Upper lobe of right lung (tissue), 1 donor: Measurements from ENCODE around the gene ZNF778. TPM values are rescaled to one million over a fixed set of nuclear protein-coding genes. Genes with fewer than 3 reads are reported as not detected.
A peak's percentile ranks its signal among the peaks of the same experiment; 100 is the strongest.
"Not testable (repeated sequence)": the region's sequence is repeated elsewhere in the genome, so short reads cannot be mapped to it uniquely, and the experiment has no call there.

ENCODE experiments used
- ATAC-seq: fragments of 200-7000 bp; cut with Tn5 transposase; one replicate; pipeline ENCODE4 v1.9.1; 2020; ENCODE audit warnings: mild to moderate bottlenecking, moderate library complexity
- DNase-seq: peaks from one replicate; pipeline ENCODE4 v3.0.0-alpha.2; 2020
- H3K27ac ChIP-seq: fragments of 200-600 bp; one replicate; pipeline ENCODE4 v1.8.0; 2022
- H3K27me3 ChIP-seq: fragments of 200-600 bp; one replicate; pipeline ENCODE4 v1.8.0; 2022; ENCODE audit warnings: mild to moderate bottlenecking
- H3K36me3 ChIP-seq: fragments of 200-600 bp; one replicate; pipeline ENCODE4 v1.8.0; 2022
- H3K4me1 ChIP-seq: fragments of 200-600 bp; one replicate; pipeline ENCODE4 v1.8.0; 2022
- H3K4me3 ChIP-seq: fragments of 200-600 bp; one replicate; pipeline ENCODE4 v1.8.0; 2022; ENCODE audit warnings: mild to moderate bottlenecking
- H3K9me3 ChIP-seq: fragments of 200-600 bp; one replicate; pipeline ENCODE4 v1.8.0; 2022
- intact Hi-C: fragments of 100-400 bp; cut with DNase I; formaldehyde crosslinking; loops from one replicate; pipeline ENCODE4 v1.11.0; 2022
- total RNA-seq: library from RNA; stranded (reverse); fragmentation: NEBNext Ultra II Directional; extraction: Animal tissue kit (Norgen Biotek cat#: 25700); gene quantifications from one replicate; pipeline ENCODE4 v1.2.1, GENCODE V29; 2021
- TF ChIP-seq, protein P1 (sequence below): fragments of 200-600 bp; IDR thresholded peaks from one replicate; pipeline ENCODE4 v1.8.0; 2022; ENCODE audit warnings: antibody characterized with exemption
- donor health status: DM: no; HTN: yes; CAD: no; lungs with severe emphysema.

Gene ZNF778
- total RNA-seq, 1 donor from 2014 or later = 10.3 TPM

- peaks cover 10% of the 10 kb centered on the region for H3K36me3 ChIP-seq
- H3K4me1 ChIP-seq = peaks cover 12% of the 10 kb centered on the region
- peak overlapping the region; percentile 31 for H3K27ac ChIP-seq
- ATAC-seq (peak; percentile 22), DNase-seq (no peak)
- TF ChIP-seq, protein P1, sequence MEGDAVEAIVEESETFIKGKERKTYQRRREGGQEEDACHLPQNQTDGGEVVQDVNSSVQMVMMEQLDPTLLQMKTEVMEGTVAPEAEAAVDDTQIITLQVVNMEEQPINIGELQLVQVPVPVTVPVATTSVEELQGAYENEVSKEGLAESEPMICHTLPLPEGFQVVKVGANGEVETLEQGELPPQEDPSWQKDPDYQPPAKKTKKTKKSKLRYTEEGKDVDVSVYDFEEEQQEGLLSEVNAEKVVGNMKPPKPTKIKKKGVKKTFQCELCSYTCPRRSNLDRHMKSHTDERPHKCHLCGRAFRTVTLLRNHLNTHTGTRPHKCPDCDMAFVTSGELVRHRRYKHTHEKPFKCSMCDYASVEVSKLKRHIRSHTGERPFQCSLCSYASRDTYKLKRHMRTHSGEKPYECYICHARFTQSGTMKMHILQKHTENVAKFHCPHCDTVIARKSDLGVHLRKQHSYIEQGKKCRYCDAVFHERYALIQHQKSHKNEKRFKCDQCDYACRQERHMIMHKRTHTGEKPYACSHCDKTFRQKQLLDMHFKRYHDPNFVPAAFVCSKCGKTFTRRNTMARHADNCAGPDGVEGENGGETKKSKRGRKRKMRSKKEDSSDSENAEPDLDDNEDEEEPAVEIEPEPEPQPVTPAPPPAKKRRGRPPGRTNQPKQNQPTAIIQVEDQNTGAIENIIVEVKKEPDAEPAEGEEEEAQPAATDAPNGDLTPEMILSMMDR = no peak
- no peaks in the 10 kb centered on the region for H3K9me3 ChIP-seq
- H3K4me3 ChIP-seq = no peak overlapping the region
- H3K27me3 ChIP-seq = peaks cover 18% of the 10 kb centered on the region
- intact Hi-C loops = no loop called here
Measured at GRCh38 chr16:89261691-89262563, 44.4 kb downstream of the ZNF778 start.

DNA sequence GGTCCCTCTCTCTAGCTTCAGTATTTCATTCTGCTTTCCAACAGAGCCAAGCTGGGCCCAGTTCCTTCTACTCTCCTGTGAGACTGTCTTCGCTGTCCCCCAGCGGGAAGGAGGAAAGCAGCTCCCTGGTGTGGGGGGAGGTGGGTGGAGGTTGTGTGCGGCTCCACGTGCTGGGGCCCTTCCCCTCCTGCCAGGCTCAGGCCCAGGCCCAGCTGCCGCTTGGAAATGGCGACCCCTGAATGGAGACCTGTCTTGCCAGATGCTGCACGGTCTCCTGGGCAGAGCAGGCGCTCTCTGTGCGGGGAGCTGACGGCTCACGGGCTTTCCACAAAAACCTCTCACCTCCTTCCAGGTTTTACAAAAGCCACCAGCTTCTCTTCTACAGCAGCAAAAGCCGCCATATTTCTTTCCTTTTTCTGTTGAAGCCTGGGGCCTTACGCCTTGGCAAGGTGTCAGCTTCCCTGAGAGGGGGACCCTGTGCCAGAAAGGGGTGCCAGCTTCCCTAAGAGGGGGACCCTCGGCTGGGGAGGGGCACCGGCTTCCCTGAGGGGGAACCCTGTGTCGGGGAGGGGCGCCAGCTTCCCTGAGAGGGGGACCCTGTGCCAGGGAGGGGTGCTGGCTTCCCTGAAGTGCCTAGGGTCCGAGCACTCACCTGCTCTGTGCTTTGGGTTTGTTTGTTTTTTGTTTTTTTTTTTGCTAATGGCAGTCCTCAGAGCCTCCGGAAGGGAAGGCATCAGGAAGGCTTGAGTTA is 47.5 kb downstream of the ZNF778 start:
- Histone ChIP-seq H3K9me3 (no peaks in the 10 kb centered on the region), H3K27ac (no peak overlapping the region), H3K4me3 (no peak overlapping the region), H3K36me3 (peaks cover 31% of the 10 kb centered on the region), H3K27me3 (no peaks in the 10 kb centered on the region), H3K4me1 (peaks cover 4% of the 10 kb centered on the region)
- DNase-seq (no peak), ATAC-seq (no peak)
- intact Hi-C loops = no loop called here
- TF ChIP-seq, protein P1 = no peak

- ATAC-seq (no peak), DNase-seq (no peak)
- TF ChIP-seq, protein P1 = no peak
- no peak overlapping the region for H3K27ac ChIP-seq
- peaks cover 38% of the 10 kb centered on the region for H3K36me3 ChIP-seq
- no peak overlapping the region for H3K4me3 ChIP-seq
- no peaks in the 10 kb centered on the region for H3K27me3 ChIP-seq
- H3K9me3 ChIP-seq = no peaks in the 10 kb centered on the region
- H3K4me1 ChIP-seq = peaks cover 4% of the 10 kb centered on the region
- intact Hi-C loops = no loop called here
Measured at GRCh38 chr16:89265647-89266046, 48.1 kb downstream of the ZNF778 start.

DNA sequence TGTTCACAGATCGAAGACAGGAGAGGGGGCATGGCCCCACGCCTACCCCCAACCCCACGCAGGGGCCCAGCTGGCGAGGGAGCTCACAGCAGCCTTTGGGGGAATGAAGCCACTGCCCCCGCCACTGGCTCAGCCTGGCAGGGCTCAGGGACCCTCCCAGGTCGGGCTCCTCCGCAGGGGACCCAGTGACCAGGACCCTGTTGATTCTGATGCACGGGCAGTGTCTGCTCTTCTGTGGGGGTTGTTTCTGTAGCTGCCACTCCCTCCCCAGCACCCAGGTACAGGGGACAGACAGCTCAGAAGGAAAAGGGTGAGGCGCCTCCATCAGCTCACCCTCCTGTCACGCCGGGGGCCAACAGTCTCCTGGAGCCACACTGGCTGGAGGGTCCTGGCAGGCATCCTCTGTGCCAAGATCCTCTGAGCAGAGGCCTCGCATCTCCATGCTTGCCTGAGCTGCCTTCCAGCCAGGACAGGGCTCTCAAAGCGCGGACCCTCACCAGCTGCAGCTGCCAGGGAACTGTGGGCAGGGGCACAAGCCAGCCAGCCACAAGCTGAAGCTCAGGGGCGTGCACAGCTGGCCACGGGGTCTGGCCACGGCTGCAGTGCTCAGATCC is 49.1 kb downstream of the ZNF778 start:
- ATAC-seq = no peak
- intact Hi-C loops = no loop called here
- Histone ChIP-seq H3K4me1 (no peaks in the 10 kb centered on the region), H3K4me3 (no peak overlapping the region), H3K36me3 (peaks cover 47% of the 10 kb centered on the region), H3K27me3 (no peaks in the 10 kb centered on the region), H3K27ac (no peak overlapping the region), H3K9me3 (no peaks in the 10 kb centered on the region)
- no peak for DNase-seq
- TF ChIP-seq, protein P1 = no peak

GRCh38 chr16:89267746-89268145 is 50.2 kb downstream of the ZNF778 start:
- DNase-seq, intact Hi-C loops, ATAC-seq, H3K27ac ChIP-seq, H3K4me3 ChIP-seq, H3K27me3 ChIP-seq, H3K4me1 ChIP-seq, H3K9me3 ChIP-seq: not testable (repeated sequence)
- H3K36me3 ChIP-seq = peaks cover 58% of the 10 kb centered on the region

GRCh38 chr16:89268585-89268984 is 51.1 kb downstream of the ZNF778 start:
- DNase-seq (no peak), ATAC-seq (no peak)
- intact Hi-C loops = no loop called here
- TF ChIP-seq, protein P1 = no peak
- no peaks in the 10 kb centered on the region for H3K9me3 ChIP-seq
- no peaks in the 10 kb centered on the region for H3K4me1 ChIP-seq
- no peak overlapping the region for H3K4me3 ChIP-seq
- H3K27ac ChIP-seq = no peak overlapping the region
- no peaks in the 10 kb centered on the region for H3K27me3 ChIP-seq
- peaks cover 66% of the 10 kb centered on the region for H3K36me3 ChIP-seq
